ENCODE measurements around the gene MPZL2.
A peak's percentile ranks its signal among the peaks of the same experiment; 100 is the strongest.

Gene MPZL2

GRCh38 chr11:118233850-118234249 lies 30.2 kb downstream of the MPZL2 start:
- POLR2A ChIA-PET (ENCODE audit: low non-redundant PET) = no interaction called here
- no peak overlapping the region for H3K27ac ChIP-seq
- TF ChIP-seq CTCF (conservative IDR thresholded peaks at IDR 0.05; ENCODE audit: low read depth) = no peak
- CTCF ChIA-PET = no interaction called here
- no peak for DNase-seq (ENCODE audit: low spot score)

DNA sequence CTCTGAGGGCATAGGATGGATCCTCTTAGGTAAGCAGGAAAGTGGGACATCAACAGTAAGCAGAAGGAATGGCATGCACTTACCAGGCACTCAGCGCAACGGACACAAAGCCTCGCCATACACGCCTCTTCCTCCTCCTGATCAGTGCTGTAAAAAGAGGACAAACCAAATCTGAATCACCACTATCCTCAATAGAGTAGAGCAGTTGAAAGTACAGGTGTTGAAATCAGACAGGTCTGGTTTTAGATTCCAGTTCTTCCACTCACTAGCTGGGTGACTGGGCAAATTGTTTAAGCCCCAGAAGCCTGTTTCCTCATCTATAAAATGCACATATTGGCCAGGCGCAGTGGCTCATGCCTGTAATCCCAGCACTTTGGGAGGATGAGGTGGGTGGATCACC lies 30.7 kb downstream of the MPZL2 start:
- no peak overlapping the region for H3K27ac ChIP-seq
- ChIA-PET CTCF (no interaction called here), POLR2A (ENCODE audit: low non-redundant PET) (no interaction called here)
- no peak for TF ChIP-seq CTCF (conservative IDR thresholded peaks at IDR 0.05; ENCODE audit: low read depth)
- DNase-seq (ENCODE audit: low spot score) = peak; percentile 23

GRCh38 chr11:118232659-118233058 lies 31.4 kb downstream of the MPZL2 start:
- POLR2A ChIA-PET (ENCODE audit: low non-redundant PET) = no interaction called here
- no peak overlapping the region for H3K27ac ChIP-seq
- no peak for DNase-seq (ENCODE audit: low spot score)
- no peak for TF ChIP-seq CTCF (conservative IDR thresholded peaks at IDR 0.05; ENCODE audit: low read depth)
- CTCF ChIA-PET = no interaction called here

GRCh38 chr11:118231461-118231860 lies 32.6 kb downstream of the MPZL2 start:
- no peak for TF ChIP-seq CTCF (conservative IDR thresholded peaks at IDR 0.05; ENCODE audit: low read depth)
- H3K27ac ChIP-seq = no peak overlapping the region
- no peak for DNase-seq (ENCODE audit: low spot score)
- ChIA-PET CTCF (interaction anchor here (1.2 kb wide), 1 partner anchor 60 kb away, joined by 3 read pairs; no protein-coding TSS in a partner anchor), POLR2A (ENCODE audit: low non-redundant PET) (no interaction called here)

- no peak for TF ChIP-seq CTCF (conservative IDR thresholded peaks at IDR 0.05; ENCODE audit: low read depth)
- POLR2A ChIA-PET (ENCODE audit: low non-redundant PET) = no interaction called here
- no peak overlapping the region for H3K27ac ChIP-seq
- no peak for DNase-seq (ENCODE audit: low spot score)
- CTCF ChIA-PET = no interaction called here
Observed at GRCh38 chr11:118230088-118230487, 34.0 kb downstream of the MPZL2 start.

GRCh38 chr11:118229274-118229847 lies 34.7 kb downstream of the MPZL2 start:
- ChIA-PET CTCF (no interaction called here), POLR2A (ENCODE audit: low non-redundant PET) (no interaction called here)
- no peak for DNase-seq (ENCODE audit: low spot score)
- TF ChIP-seq CTCF (conservative IDR thresholded peaks at IDR 0.05; ENCODE audit: low read depth) = no peak
- H3K27ac ChIP-seq = no peak overlapping the region
